H1 (cell line): ENCODE data around the gene RPS26. TPM values are rescaled to one million over a fixed set of nuclear protein-coding genes. Genes with fewer than 3 reads are reported as not detected.

Experiments
- ASH2L ChIP-seq: fragments of 200-600, 300-600 bp; sonication (generic); IDR thresholded peaks from one replicate; pipeline ENCODE4 v1.7.1; 2017; ENCODE audit warnings: low read length
- ATF2 ChIP-seq: IDR thresholded peaks from 2 replicates; pipeline ENCODE4 v1.6.1; 2012; ENCODE audit warnings: low read length, inconsistent platforms
- ATF3 ChIP-seq: IDR thresholded peaks from 2 replicates; pipeline ENCODE4 v1.6.1; 2011; ENCODE audit warnings: low read depth, mild to moderate bottlenecking, low read length; ENCODE audit not compliant: insufficient read depth
- BCL11A ChIP-seq, 2 experiments: IDR thresholded peaks; one replicate each; pipeline ENCODE4 v1.6.1; 2011; ENCODE audit warnings: low read depth in 2 of 2, low read length in 2 of 2, mild to moderate bottlenecking in 2 of 2
- CBX5 ChIP-seq: fragments of 300-800, 300-1000 bp; sonication (generic); IDR thresholded peaks from 2 replicates; pipeline ENCODE4 v1.7.1; 2016; ENCODE audit warnings: antibody characterized with exemption, low read length, low read depth
- CHD1 ChIP-seq: IDR thresholded peaks from 2 replicates; pipeline ENCODE4 v1.6.1; 2012; ENCODE audit warnings: low read depth, low read length, improper control_type of control experiment
- CTBP2 ChIP-seq: IDR thresholded peaks from 2 replicates; pipeline ENCODE4 v1.7.0; 2011; ENCODE audit warnings: borderline replicate concordance, mild to moderate bottlenecking, moderate library complexity, mixed read lengths, low read length; ENCODE audit not compliant: insufficient read depth, insufficient read length
- E2F6 ChIP-seq: IDR thresholded peaks from 2 replicates; pipeline ENCODE4 v1.6.1; 2012; ENCODE audit warnings: inconsistent platforms
- GTF2F1 ChIP-seq: IDR thresholded peaks from 2 replicates; pipeline ENCODE4 v1.6.1; 2012; ENCODE audit warnings: low read depth, low read length, improper control_type of control experiment, borderline replicate concordance
- KDM4A ChIP-seq: IDR thresholded peaks from one replicate; pipeline ENCODE4 v1.7.1; 2012; ENCODE audit warnings: low read depth, mild to moderate bottlenecking, moderate library complexity, low read length, inconsistent platforms; ENCODE audit not compliant: severe bottlenecking
- NANOG ChIP-seq: IDR thresholded peaks from 2 replicates; pipeline ENCODE4 v1.6.1; 2011; ENCODE audit warnings: low read length, low read depth, mild to moderate bottlenecking, inconsistent platforms; ENCODE audit not compliant: insufficient read depth, poor library complexity, severe bottlenecking
- POLR2AphosphoS5 ChIP-seq: IDR thresholded peaks from 2 replicates; pipeline ENCODE4 v1.6.1; 2011; ENCODE audit warnings: low read depth, low read length
- RXRA ChIP-seq: IDR thresholded peaks from 2 replicates; pipeline ENCODE4 v1.6.1; 2011; ENCODE audit warnings: low read depth, mild to moderate bottlenecking, low read length, moderate library complexity; ENCODE audit not compliant: insufficient read depth
- SIN3A ChIP-seq, 2 experiments: IDR thresholded peaks in 1 of 2; conservative IDR thresholded peaks in 1 of 2; 2 replicates each; pipeline ENCODE4 v1.6.1; 2011 to 2012; ENCODE audit warnings: low read length in 2 of 2, improper control_type of control experiment in 1 of 2, low read depth in 1 of 2, mild to moderate bottlenecking in 1 of 2
- SIX5 ChIP-seq: IDR thresholded peaks from 2 replicates; pipeline ENCODE4 v1.6.1; 2011; ENCODE audit warnings: mild to moderate bottlenecking, low read depth, low read length
- SRF ChIP-seq: IDR thresholded peaks from 2 replicates; pipeline ENCODE4 v1.6.1; 2011; ENCODE audit warnings: mild to moderate bottlenecking, low read depth, low read length, moderate library complexity
- SUZ12 ChIP-seq: fragments of 200-600 bp; sonication (generic); IDR thresholded peaks from 2 replicates; pipeline ENCODE4 v1.6.1; 2012; ENCODE audit warnings: mild to moderate bottlenecking, inconsistent platforms, low read length, moderate library complexity, mixed read lengths
- TCF12 ChIP-seq: IDR thresholded peaks from 2 replicates; pipeline ENCODE4 v1.6.1; 2011; ENCODE audit warnings: low read depth, mild to moderate bottlenecking, low read length
- polyA plus RNA-seq, 7 experiments: library from polyadenylated mRNA; depleted of rRNA in 3 of 7; stranded (reverse) in 5 of 7; unstranded in 2 of 7; fragments of >200 nt in 5 of 7; fragments of 200-250 nt in 2 of 7; gene quantifications; 1 replicate in 5 of 7; 2 replicates in 1 of 7; 4 replicates in 1 of 7; pipeline versions ENCODE4 v1.2.1 to v1.2.3, GENCODE V29; 2011 to 2013; ENCODE audit warnings: missing spikeins in 2 of 7, mixed read lengths in 2 of 7
- total RNA-seq: library from RNA; stranded (reverse); fragmentation: NEBNext Ultra II Directional; extraction: Animal tissue kit (Norgen Biotek cat#: 25700); gene quantifications from 2 replicates; pipeline ENCODE4 v1.2.1, GENCODE V29; 2021

RPS26 gene
- total and polyA plus RNA-seq, 2 of the 8 experiments (the other 6 are each of a cell fraction or from before 2014, with no cell fraction given) = 53.4 to 1,922 TPM

GRCh38 chr12:56080556-56081138 lies 38.9 kb downstream of the RPS26 start (continued):
- TF ChIP-seq ATF2 (peak; percentile 74; the same call in 1 of the 2 replicates), E2F6 (0 out of 2 replicates have a peak, but pooled peaks have one; percentile 9), SIX5 (no peak), CBX5 (no peak), GTF2F1 (no peak), KDM4A (no peak), CTBP2 (no peak), RXRA (no peak), SRF (no peak), CHD1 (no peak), SIN3A (conservative IDR thresholded peaks at IDR 0.05 in 1 of 2, IDR thresholded peaks at IDR 0.05 in 1 of 2; ENCODE audit: low read depth in 1 of 2, low read length in 2 of 2) (no peak), ASH2L (peak; percentile 46), POLR2AphosphoS5 (no peak), NANOG (no peak), BCL11A (IDR thresholded peaks at IDR 0.05; ENCODE audit: low read depth in 2 of 2, low read length in 2 of 2) (no peak), ATF3 (no peak), TCF12 (no peak), SUZ12 (no peak)
